ENCODE results near the gene PLB1.

PLB1 gene

GRCh38 chr2:28448793-28449100, 47.1 kb upstream of the PLB1 start:
- Histone ChIP-seq H3K4me1 (ENCODE audit: control insufficient read depth in 2 of 2, insufficient read depth in 1 of 2, low read depth in 1 of 2, low read length in 2 of 2) (peaks cover 0 to 2% of the 10 kb centered on the region in 2 donors), H2AK5ac (ENCODE audit: low read depth, low read length) (no peak overlapping the region), H3K4ac (ENCODE audit: low read length) (no peak overlapping the region), H3K4me3 (ENCODE audit: low read length in 2 of 2) (no peak overlapping the region), H3K27me3 (ENCODE audit: control insufficient read depth in 3 of 3, insufficient read depth in 3 of 3, low read depth in 1 of 3, low read length in 3 of 3) (peaks cover 0 to 8% (median 0%) of the 10 kb centered on the region in 3 experiments), H3K27ac (replicated peaks; ENCODE audit: low read length) (no peak overlapping the region), H2BK120ac (ENCODE audit: low read depth, low read length) (no peak overlapping the region), H3K14ac (ENCODE audit: low read length) (no peak overlapping the region), H2BK15ac (ENCODE audit: low read length) (no peak overlapping the region), H3K79me1 (ENCODE audit: low read depth, low read length) (no peaks in the 10 kb centered on the region), H2BK12ac (ENCODE audit: low read length) (no peak overlapping the region), H3K9ac (ENCODE audit: low read depth, low read length, poor library complexity) (no peak overlapping the region), H2AFZ (ENCODE audit: low read length) (no peak overlapping the region), H3K9me3 (replicated peaks in 1 of 2; ENCODE audit: control insufficient read depth in 2 of 2, insufficient read depth in 1 of 2, low read depth in 1 of 2, low read length in 2 of 2) (no peaks in the 10 kb centered on the region), H3K23ac (ENCODE audit: low read depth, low read length, poor library complexity) (no peak overlapping the region), H4K91ac (ENCODE audit: low read depth, low read length, poor library complexity) (no peak overlapping the region), H3K18ac (ENCODE audit: low read length) (no peak overlapping the region), H3K36me3 (replicated peaks in 1 of 2; ENCODE audit: control insufficient read depth in 2 of 2, insufficient read depth in 2 of 2, low read length in 2 of 2) (no peaks in the 10 kb centered on the region), H4K8ac (ENCODE audit: low read depth, low read length) (no peak overlapping the region), H3K4me2 (ENCODE audit: insufficient read depth, low read length, poor library complexity, severe bottlenecking) (no peak overlapping the region), H2BK5ac (ENCODE audit: low read length) (no peak overlapping the region)
- no CpG with 5 or more reads among the region's 3 CpGs for WGBS, 2 donors (ENCODE audit: extremely low coverage in 2 of 2, insufficient read length in 2 of 2, insufficient replicate concordance in 1 of 2)
- no peak for DNase-seq (ENCODE audit: low spot score)

DNA sequence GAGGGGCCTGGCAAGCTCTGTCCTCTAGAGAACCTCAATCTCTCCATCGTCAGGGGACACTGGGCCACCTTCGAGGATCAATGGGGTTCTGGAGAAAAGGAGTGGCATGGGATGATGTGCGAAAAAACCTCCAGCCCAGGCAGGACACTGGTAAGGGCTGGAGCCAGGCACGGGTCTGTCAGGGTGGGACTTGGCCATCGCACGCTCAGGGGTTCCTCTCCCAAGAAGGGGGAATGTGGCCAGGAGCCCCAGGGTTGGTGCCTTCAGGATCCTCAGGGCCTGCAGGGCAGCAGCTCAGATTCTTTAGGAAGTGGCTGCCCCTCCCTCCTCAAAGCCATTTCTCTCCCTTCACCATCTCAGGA, 46.8 kb upstream of the PLB1 start:
- Histone ChIP-seq H3K14ac (ENCODE audit: low read length) (no peak overlapping the region), H3K4me3 (ENCODE audit: low read length in 2 of 2) (no peak overlapping the region), H2AFZ (ENCODE audit: low read length) (no peak overlapping the region), H3K4ac (ENCODE audit: low read length) (no peak overlapping the region), H2BK12ac (ENCODE audit: low read length) (no peak overlapping the region), H3K27ac (replicated peaks; ENCODE audit: low read length) (no peak overlapping the region), H2BK120ac (ENCODE audit: low read depth, low read length) (no peak overlapping the region), H3K4me2 (ENCODE audit: insufficient read depth, low read length, poor library complexity, severe bottlenecking) (no peak overlapping the region), H4K8ac (ENCODE audit: low read depth, low read length) (no peak overlapping the region), H3K23ac (ENCODE audit: low read depth, low read length, poor library complexity) (no peak overlapping the region), H3K79me1 (ENCODE audit: low read depth, low read length) (no peaks in the 10 kb centered on the region), H2BK5ac (ENCODE audit: low read length) (no peak overlapping the region), H3K27me3 (ENCODE audit: control insufficient read depth in 3 of 3, insufficient read depth in 3 of 3, low read depth in 1 of 3, low read length in 3 of 3) (peaks cover 0 to 8% (median 0%) of the 10 kb centered on the region in 3 experiments), H3K18ac (ENCODE audit: low read length) (no peak overlapping the region), H3K9ac (ENCODE audit: low read depth, low read length, poor library complexity) (no peak overlapping the region), H2BK15ac (ENCODE audit: low read length) (no peak overlapping the region), H4K91ac (ENCODE audit: low read depth, low read length, poor library complexity) (no peak overlapping the region), H3K9me3 (replicated peaks in 1 of 2; ENCODE audit: control insufficient read depth in 2 of 2, insufficient read depth in 1 of 2, low read depth in 1 of 2, low read length in 2 of 2) (no peaks in the 10 kb centered on the region), H2AK5ac (ENCODE audit: low read depth, low read length) (no peak overlapping the region), H3K4me1 (ENCODE audit: control insufficient read depth in 2 of 2, insufficient read depth in 1 of 2, low read depth in 1 of 2, low read length in 2 of 2) (peaks cover 0 to 2% of the 10 kb centered on the region in 2 donors), H3K36me3 (replicated peaks in 1 of 2; ENCODE audit: control insufficient read depth in 2 of 2, insufficient read depth in 2 of 2, low read length in 2 of 2) (no peaks in the 10 kb centered on the region)
- DNase-seq (ENCODE audit: low spot score) = no peak
- no CpG with 5 or more reads among the region's 6 CpGs for WGBS, 2 donors (ENCODE audit: extremely low coverage in 2 of 2, insufficient read length in 2 of 2, insufficient replicate concordance in 1 of 2)

DNA sequence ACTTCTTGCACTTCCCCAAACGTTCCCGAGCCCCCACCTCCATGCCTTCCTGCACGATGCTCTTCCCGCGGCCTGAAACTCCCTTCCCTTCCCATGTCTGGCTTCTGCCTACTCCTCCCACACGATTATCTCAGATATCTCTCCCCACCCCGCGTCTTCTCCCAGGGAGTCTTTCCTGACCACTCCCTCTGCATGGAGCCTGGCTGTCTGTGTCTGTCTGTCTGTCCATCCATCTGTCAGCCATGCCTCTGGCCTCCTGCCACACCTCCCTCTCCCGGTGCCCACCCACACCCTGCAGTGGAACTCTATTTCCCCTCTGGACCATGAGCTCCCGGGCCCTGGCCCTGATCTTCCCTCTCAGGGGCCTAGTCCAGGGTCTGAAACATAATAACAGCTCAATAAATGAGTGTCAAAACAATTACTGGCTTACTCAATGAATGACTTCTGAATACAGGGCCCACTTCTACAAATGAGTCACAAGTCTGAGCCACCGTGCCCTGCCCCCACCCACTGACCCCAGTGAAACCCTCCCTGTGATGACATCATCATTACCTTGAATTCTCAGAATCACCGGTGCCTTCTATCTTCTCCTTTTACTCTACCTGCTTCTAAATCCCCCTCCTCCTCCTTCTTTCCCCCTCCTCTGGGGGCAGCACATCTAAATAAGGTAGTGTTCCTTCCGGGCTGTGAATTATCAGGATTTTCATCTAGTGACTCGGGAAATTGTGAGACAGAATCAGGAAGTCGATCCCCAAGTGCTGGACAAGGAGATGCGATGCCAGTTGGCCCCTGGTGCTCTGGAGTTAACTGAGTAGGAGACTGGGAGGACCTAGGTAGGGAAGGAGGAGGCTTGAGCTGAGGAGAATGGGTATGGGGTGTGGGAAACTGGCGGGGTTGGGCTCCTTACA, 46.1 kb upstream of the PLB1 start:
- no peak overlapping the region for H2BK120ac ChIP-seq (ENCODE audit: low read depth, low read length)
- no peak overlapping the region for H3K4ac ChIP-seq (ENCODE audit: low read length)
- H3K9me3 ChIP-seq (replicated peaks in 1 of 2; ENCODE audit: control insufficient read depth in 2 of 2, insufficient read depth in 1 of 2, low read depth in 1 of 2, low read length in 2 of 2) = no peaks in the 10 kb centered on the region
- H2BK12ac ChIP-seq (ENCODE audit: low read length) = no peak overlapping the region
- H3K14ac ChIP-seq (ENCODE audit: low read length) = no peak overlapping the region
- no peak overlapping the region for H3K18ac ChIP-seq (ENCODE audit: low read length)
- H4K8ac ChIP-seq (ENCODE audit: low read depth, low read length) = no peak overlapping the region
- peaks cover 0 to 2% of the 10 kb centered on the region in 2 donors for H3K4me1 ChIP-seq (ENCODE audit: control insufficient read depth in 2 of 2, insufficient read depth in 1 of 2, low read depth in 1 of 2, low read length in 2 of 2)
- H3K27ac ChIP-seq (replicated peaks; ENCODE audit: low read length) = no peak overlapping the region
- no peak overlapping the region for H3K9ac ChIP-seq (ENCODE audit: low read depth, low read length, poor library complexity)
- H3K79me1 ChIP-seq (ENCODE audit: low read depth, low read length) = no peaks in the 10 kb centered on the region
- H3K4me2 ChIP-seq (ENCODE audit: insufficient read depth, low read length, poor library complexity, severe bottlenecking) = no peak overlapping the region
- peaks cover 0 to 8% (median 0%) of the 10 kb centered on the region in 3 experiments for H3K27me3 ChIP-seq (ENCODE audit: control insufficient read depth in 3 of 3, insufficient read depth in 3 of 3, low read depth in 1 of 3, low read length in 3 of 3)
- H3K4me3 ChIP-seq (ENCODE audit: low read length in 2 of 2) = no peak overlapping the region
- H3K23ac ChIP-seq (ENCODE audit: low read depth, low read length, poor library complexity) = no peak overlapping the region
- WGBS, 2 donors (ENCODE audit: extremely low coverage in 2 of 2, insufficient read length in 2 of 2, insufficient replicate concordance in 1 of 2) = no CpG with 5 or more reads among the region's 17 CpGs
- H4K91ac ChIP-seq (ENCODE audit: low read depth, low read length, poor library complexity) = no peak overlapping the region
- H2AFZ ChIP-seq (ENCODE audit: low read length) = no peak overlapping the region
- no peak overlapping the region for H2BK5ac ChIP-seq (ENCODE audit: low read length)
- no peak for DNase-seq (ENCODE audit: low spot score)
- no peak overlapping the region for H2AK5ac ChIP-seq (ENCODE audit: low read depth, low read length)
- H3K36me3 ChIP-seq (replicated peaks in 1 of 2; ENCODE audit: control insufficient read depth in 2 of 2, insufficient read depth in 2 of 2, low read length in 2 of 2) = no peaks in the 10 kb centered on the region
- H2BK15ac ChIP-seq (ENCODE audit: low read length) = no peak overlapping the region

GRCh38 chr2:28450901-28451565, 44.8 kb upstream of the PLB1 start:
- Histone ChIP-seq H3K9ac (ENCODE audit: low read depth, low read length, poor library complexity) (no peak overlapping the region), H2BK12ac (ENCODE audit: low read length) (no peak overlapping the region), H2BK15ac (ENCODE audit: low read length) (no peak overlapping the region), H2AK5ac (ENCODE audit: low read depth, low read length) (no peak overlapping the region), H4K91ac (ENCODE audit: low read depth, low read length, poor library complexity) (no peak overlapping the region), H3K18ac (ENCODE audit: low read length) (no peak overlapping the region), H2BK120ac (ENCODE audit: low read depth, low read length) (no peak overlapping the region), H3K14ac (ENCODE audit: low read length) (no peak overlapping the region), H3K36me3 (replicated peaks in 1 of 2; ENCODE audit: control insufficient read depth in 2 of 2, insufficient read depth in 2 of 2, low read length in 2 of 2) (no peaks in the 10 kb centered on the region), H4K8ac (ENCODE audit: low read depth, low read length) (no peak overlapping the region), H2AFZ (ENCODE audit: low read length) (no peak overlapping the region), H3K9me3 (replicated peaks in 1 of 2; ENCODE audit: control insufficient read depth in 2 of 2, insufficient read depth in 1 of 2, low read depth in 1 of 2, low read length in 2 of 2) (no peaks in the 10 kb centered on the region), H3K27me3 (ENCODE audit: control insufficient read depth in 3 of 3, insufficient read depth in 3 of 3, low read depth in 1 of 3, low read length in 3 of 3) (peaks cover 0 to 12% (median 0%) of the 10 kb centered on the region in 3 experiments), H3K4me1 (ENCODE audit: control insufficient read depth in 2 of 2, insufficient read depth in 1 of 2, low read depth in 1 of 2, low read length in 2 of 2) (peaks cover 0 to 2% of the 10 kb centered on the region in 2 donors), H3K4me2 (ENCODE audit: insufficient read depth, low read length, poor library complexity, severe bottlenecking) (no peak overlapping the region), H3K4ac (ENCODE audit: low read length) (no peak overlapping the region), H3K23ac (ENCODE audit: low read depth, low read length, poor library complexity) (no peak overlapping the region), H3K79me1 (ENCODE audit: low read depth, low read length) (no peaks in the 10 kb centered on the region), H3K4me3 (ENCODE audit: low read length in 2 of 2) (no peak overlapping the region), H3K27ac (replicated peaks; ENCODE audit: low read length) (no peak overlapping the region), H2BK5ac (ENCODE audit: low read length) (no peak overlapping the region)
- WGBS, 2 donors (ENCODE audit: extremely low coverage in 2 of 2, insufficient read length in 2 of 2, insufficient replicate concordance in 1 of 2) = no CpG with 5 or more reads among the region's 15 CpGs
- DNase-seq (ENCODE audit: low spot score) = no peak
